ENCODE data around the gene NDUFV1. TPM values are rescaled to one million over a fixed set of nuclear protein-coding genes. Genes with fewer than 3 reads are reported as not detected.

The NDUFV1 gene
- total and polyA plus RNA-seq, 5 donors from 2014 or later, result 101 to 204 (median 119) TPM

GRCh38 chr11:67608486-67608885, 1.8 kb downstream of the NDUFV1 start:
- no peak overlapping the region for H3K4me3 ChIP-seq (ENCODE audit: low read depth, low read length)
- Mint-ChIP-seq H3K9me3 (peaks cover 0 to 2% (median 0%) of the 10 kb centered on the region in 7 donors), H3K4me1 (peaks cover 0 to 36% (median 12%) of the 10 kb centered on the region in 4 donors), H3K4me3 (peak overlapping the region in 3 of 4 donors; percentile 79 to 92 (median 91)), H3K27ac (peak overlapping the region in 2 of 3 donors; percentile 92 to 93), H3K27me3 (peaks cover 4% of the 10 kb centered on the region), H3K36me3 (peaks cover 14% of the 10 kb centered on the region)
- H3K27ac ChIP-seq (ENCODE audit: insufficient read depth, low read length, poor library complexity, severe bottlenecking), result no peak overlapping the region
- DNase-seq (no peak), ATAC-seq (ENCODE audit: low read depth in 2 of 2) (no peak)
- H3K27me3 ChIP-seq (ENCODE audit: control insufficient read depth, insufficient read depth, low read length), result no peaks in the 10 kb centered on the region
- H3K4me1 ChIP-seq (ENCODE audit: control insufficient read depth, insufficient read depth, low read length, poor library complexity, severe bottlenecking), result peaks cover 25% of the 10 kb centered on the region
- H3K9me3 ChIP-seq (ENCODE audit: control insufficient read depth in 2 of 2, low read length in 2 of 2), result no peaks in the 10 kb centered on the region
- H3K36me3 ChIP-seq (ENCODE audit: control insufficient read depth, insufficient read depth, low read length), result peaks cover 35% of the 10 kb centered on the region

- Mint-ChIP-seq H3K27ac (no peak overlapping the region), H3K9me3 (peaks cover 0 to 2% (median 0%) of the 10 kb centered on the region in 7 donors), H3K27me3 (peaks cover under 1% of the 10 kb centered on the region), H3K4me1 (peaks cover 0 to 44% (median 16%) of the 10 kb centered on the region in 4 donors), H3K4me3 (no peak overlapping the region), H3K36me3 (peaks cover 14% of the 10 kb centered on the region)
- no peaks in the 10 kb centered on the region for H3K27me3 ChIP-seq (ENCODE audit: control insufficient read depth, insufficient read depth, low read length)
- no peak overlapping the region for H3K27ac ChIP-seq (ENCODE audit: insufficient read depth, low read length, poor library complexity, severe bottlenecking)
- no peak overlapping the region for H3K4me3 ChIP-seq (ENCODE audit: low read depth, low read length)
- peaks cover 35% of the 10 kb centered on the region for H3K36me3 ChIP-seq (ENCODE audit: control insufficient read depth, insufficient read depth, low read length)
- ATAC-seq (ENCODE audit: low read depth in 2 of 2) (no peak), DNase-seq (no peak)
- H3K9me3 ChIP-seq (ENCODE audit: control insufficient read depth in 2 of 2, low read length in 2 of 2), result no peaks in the 10 kb centered on the region
- peaks cover 33% of the 10 kb centered on the region for H3K4me1 ChIP-seq (ENCODE audit: control insufficient read depth, insufficient read depth, low read length, poor library complexity, severe bottlenecking)
Observed at GRCh38 chr11:67609316-67609715, 2.6 kb downstream of the NDUFV1 start.

- Histone ChIP-seq H3K27me3 (ENCODE audit: control insufficient read depth, insufficient read depth, low read length) (no peaks in the 10 kb centered on the region), H3K4me3 (ENCODE audit: low read depth, low read length) (no peak overlapping the region), H3K4me1 (ENCODE audit: control insufficient read depth, insufficient read depth, low read length, poor library complexity, severe bottlenecking) (peaks cover 44% of the 10 kb centered on the region), H3K9me3 (ENCODE audit: control insufficient read depth in 2 of 2, low read length in 2 of 2) (no peaks in the 10 kb centered on the region), H3K27ac (ENCODE audit: insufficient read depth, low read length, poor library complexity, severe bottlenecking) (no peak overlapping the region), H3K36me3 (ENCODE audit: control insufficient read depth, insufficient read depth, low read length) (peaks cover 35% of the 10 kb centered on the region)
- no peak for ATAC-seq (ENCODE audit: low read depth in 2 of 2)
- Mint-ChIP-seq H3K27ac (no peak overlapping the region), H3K27me3 (no peaks in the 10 kb centered on the region), H3K9me3 (peaks cover 0 to 2% (median 0%) of the 10 kb centered on the region in 7 donors), H3K4me1 (peaks cover 0 to 55% (median 15%) of the 10 kb centered on the region in 4 donors), H3K36me3 (peaks cover 14% of the 10 kb centered on the region), H3K4me3 (peak overlapping the region in 1 of 4 donors; percentile 43)
- DNase-seq, result no peak
Observed at GRCh38 chr11:67610302-67610868, 3.6 kb downstream of the NDUFV1 start.

GRCh38 chr11:67611165-67611564, 4.4 kb downstream of the NDUFV1 start:
- H3K4me1 Mint-ChIP-seq, result peaks cover 0 to 56% (median 14%) of the 10 kb centered on the region in 4 donors
- Histone ChIP-seq H3K4me3 (ENCODE audit: low read depth, low read length) (no peak overlapping the region), H3K4me1 (ENCODE audit: control insufficient read depth, insufficient read depth, low read length, poor library complexity, severe bottlenecking) (peaks cover 45% of the 10 kb centered on the region), H3K27ac (ENCODE audit: insufficient read depth, low read length, poor library complexity, severe bottlenecking) (no peak overlapping the region), H3K9me3 (ENCODE audit: control insufficient read depth in 2 of 2, low read length in 2 of 2) (no peaks in the 10 kb centered on the region), H3K36me3 (ENCODE audit: control insufficient read depth, insufficient read depth, low read length) (peaks cover 35% of the 10 kb centered on the region), H3K27me3 (ENCODE audit: control insufficient read depth, insufficient read depth, low read length) (no peaks in the 10 kb centered on the region)
- H3K4me3 Mint-ChIP-seq, result no peak overlapping the region
- DNase-seq, result no peak
- ATAC-seq (ENCODE audit: low read depth in 2 of 2), result no peak
- peaks cover 14% of the 10 kb centered on the region for H3K36me3 Mint-ChIP-seq
- peaks cover 0 to 2% (median 0%) of the 10 kb centered on the region in 7 donors for H3K9me3 Mint-ChIP-seq
- H3K27me3 Mint-ChIP-seq, result no peaks in the 10 kb centered on the region
- no peak overlapping the region for H3K27ac Mint-ChIP-seq

- Histone ChIP-seq H3K27ac (ENCODE audit: insufficient read depth, low read length, poor library complexity, severe bottlenecking) (no peak overlapping the region), H3K27me3 (ENCODE audit: control insufficient read depth, insufficient read depth, low read length) (no peaks in the 10 kb centered on the region), H3K4me1 (ENCODE audit: control insufficient read depth, insufficient read depth, low read length, poor library complexity, severe bottlenecking) (peaks cover 39% of the 10 kb centered on the region), H3K9me3 (ENCODE audit: control insufficient read depth in 2 of 2, low read length in 2 of 2) (no peaks in the 10 kb centered on the region), H3K36me3 (ENCODE audit: control insufficient read depth, insufficient read depth, low read length) (peaks cover 35% of the 10 kb centered on the region), H3K4me3 (ENCODE audit: low read depth, low read length) (no peak overlapping the region)
- H3K27me3 Mint-ChIP-seq, result no peaks in the 10 kb centered on the region
- H3K9me3 Mint-ChIP-seq, result peaks cover 0 to 2% (median 0%) of the 10 kb centered on the region in 7 donors
- no peak for DNase-seq
- ATAC-seq (ENCODE audit: low read depth in 2 of 2), result no peak
- no peak overlapping the region for H3K4me3 Mint-ChIP-seq
- no peak overlapping the region for H3K27ac Mint-ChIP-seq
- H3K36me3 Mint-ChIP-seq, result peaks cover 14% of the 10 kb centered on the region
- peaks cover 0 to 51% (median 12%) of the 10 kb centered on the region in 4 donors for H3K4me1 Mint-ChIP-seq
Observed at GRCh38 chr11:67611704-67612587, 5.2 kb downstream of the NDUFV1 start.

GRCh38 chr11:67612751-67613150, 6.0 kb downstream of the NDUFV1 start:
- Histone ChIP-seq H3K9me3 (ENCODE audit: control insufficient read depth in 2 of 2, low read length in 2 of 2) (no peaks in the 10 kb centered on the region), H3K27me3 (ENCODE audit: control insufficient read depth, insufficient read depth, low read length) (no peaks in the 10 kb centered on the region), H3K4me1 (ENCODE audit: control insufficient read depth, insufficient read depth, low read length, poor library complexity, severe bottlenecking) (peaks cover 31% of the 10 kb centered on the region), H3K4me3 (ENCODE audit: low read depth, low read length) (no peak overlapping the region), H3K36me3 (ENCODE audit: control insufficient read depth, insufficient read depth, low read length) (peaks cover 35% of the 10 kb centered on the region), H3K27ac (ENCODE audit: insufficient read depth, low read length, poor library complexity, severe bottlenecking) (peak overlapping the region; percentile 97)
- H3K36me3 Mint-ChIP-seq, result peaks cover 14% of the 10 kb centered on the region
- peak overlapping the region in 2 of 4 donors; percentile 26 to 38 for H3K4me3 Mint-ChIP-seq
- H3K4me1 Mint-ChIP-seq, result peaks cover 0 to 50% (median 16%) of the 10 kb centered on the region in 4 donors
- ATAC-seq (ENCODE audit: low read depth in 2 of 2) (no peak), DNase-seq (no peak)
- peak overlapping the region in 2 of 3 donors; percentile 71 to 83 for H3K27ac Mint-ChIP-seq
- peaks cover 4% of the 10 kb centered on the region for H3K27me3 Mint-ChIP-seq
- no peaks in the 10 kb centered on the region for H3K9me3 Mint-ChIP-seq

- peaks cover 0 to 43% (median 18%) of the 10 kb centered on the region in 4 donors for H3K4me1 Mint-ChIP-seq
- peak overlapping the region; percentile 59 for H3K4me3 ChIP-seq (ENCODE audit: low read depth, low read length)
Observed at GRCh38 chr11:67613313-67613959, 6.7 kb downstream of the NDUFV1 start.

More at GRCh38 chr11:67613313-67613959, 6.7 kb downstream of the NDUFV1 start:
- no peaks in the 10 kb centered on the region for H3K9me3 ChIP-seq (ENCODE audit: control insufficient read depth in 2 of 2, low read length in 2 of 2)
- Mint-ChIP-seq H3K4me3 (peak overlapping the region; percentile 85 to 90 (median 88)), H3K9me3 (no peaks in the 10 kb centered on the region), H3K36me3 (peaks cover 11% of the 10 kb centered on the region), H3K27me3 (peaks cover 5% of the 10 kb centered on the region), H3K27ac (peak overlapping the region; percentile 90 to 98 (median 98))
- peaks cover 35% of the 10 kb centered on the region for H3K36me3 ChIP-seq (ENCODE audit: control insufficient read depth, insufficient read depth, low read length)
- peaks cover 28% of the 10 kb centered on the region for H3K4me1 ChIP-seq (ENCODE audit: control insufficient read depth, insufficient read depth, low read length, poor library complexity, severe bottlenecking)
- no peak for ATAC-seq (ENCODE audit: low read depth in 2 of 2)
- H3K27ac ChIP-seq (ENCODE audit: insufficient read depth, low read length, poor library complexity, severe bottlenecking), result peak overlapping the region; percentile 97
- no peak for DNase-seq
- no peaks in the 10 kb centered on the region for H3K27me3 ChIP-seq (ENCODE audit: control insufficient read depth, insufficient read depth, low read length)

All from CD4-positive, CD25-positive, alpha-beta regulatory T cell (primary cell).